HepG2 (cell line): ENCODE results near the gene ENTPD7. TPM values are rescaled to one million over a fixed set of nuclear protein-coding genes. Genes with fewer than 3 reads are reported as not detected.

Experiments
- AHR ChIP-seq: IDR thresholded peaks from 2 replicates; pipeline ENCODE4 v1.6.1; 2018; ENCODE audit warnings: missing genetic modification reagents, missing compliant biosample characterization
- AKAP8 ChIP-seq: sonication (generic); formaldehyde crosslinking; IDR thresholded peaks from 2 replicates; pipeline ENCODE4 v1.5.1; 2020; ENCODE audit warnings: mild to moderate bottlenecking, missing genetic modification reagents
- CERS6 ChIP-seq: sonication (generic); formaldehyde crosslinking; IDR thresholded peaks from 2 replicates; pipeline ENCODE4 v1.5.0; 2020; ENCODE audit warnings: missing genetic modification reagents
- CREB1 ChIP-seq, 2 experiments: fragments of 450-650 bp in 1 of 2; IDR thresholded peaks; 2 replicates each; pipeline ENCODE4 v1.6.1; 2016 to 2017; ENCODE audit warnings: control low read depth in 1 of 2, mild to moderate bottlenecking in 1 of 2, missing compliant biosample characterization in 1 of 2, missing genetic modification characterization in 1 of 2
- CTCF ChIP-seq: sonication (generic); formaldehyde crosslinking; IDR thresholded peaks from 2 replicates; pipeline ENCODE4 v1.5.0; 2020; ENCODE audit warnings: mild to moderate bottlenecking, missing genetic modification reagents, moderate library complexity
- E2F2 ChIP-seq: sonication (generic); formaldehyde crosslinking; IDR thresholded peaks from 2 replicates; pipeline ENCODE4 v1.4.0; 2020; ENCODE audit warnings: missing genetic modification reagents, borderline replicate concordance
- MAX ChIP-seq: IDR thresholded peaks from 2 replicates; pipeline ENCODE4 v1.6.1; 2012; ENCODE audit warnings: inconsistent platforms
- NCOA2 ChIP-seq: sonication (generic); formaldehyde crosslinking; IDR thresholded peaks from 2 replicates; pipeline ENCODE4 v1.8.0; 2022; ENCODE audit warnings: inconsistent platforms
- NR2F1 ChIP-seq, 2 experiments: fragments of 450-650 bp in 1 of 2; formaldehyde crosslinking in 1 of 2; IDR thresholded peaks; 2 replicates each; pipeline versions ENCODE4 v1.5.0 to v1.6.1; 2016 to 2020; ENCODE audit warnings: mild to moderate bottlenecking in 1 of 2, missing compliant biosample characterization in 1 of 2, missing genetic modification reagents in 1 of 2, moderate library complexity in 1 of 2
- RCOR2 ChIP-seq: IDR thresholded peaks from 2 replicates; pipeline ENCODE4 v1.6.1; 2016; ENCODE audit warnings: missing biosample characterization, missing genetic modification reagents
- SP140L ChIP-seq: sonication (generic); formaldehyde crosslinking; IDR thresholded peaks from 2 replicates; pipeline ENCODE4 v1.4.0; 2020; ENCODE audit warnings: missing genetic modification reagents, borderline replicate concordance
- TARDBP ChIP-seq: sonication (generic); formaldehyde crosslinking; IDR thresholded peaks from 2 replicates; pipeline ENCODE4 v1.8.0; 2022; ENCODE audit warnings: mild to moderate bottlenecking, missing genetic modification reagents
- TEAD3 ChIP-seq: optimal IDR thresholded peaks from 2 replicates; pipeline ENCODE3; 2016; ENCODE audit warnings: borderline replicate concordance
- TRIM24 ChIP-seq: sonication (generic); formaldehyde crosslinking; IDR thresholded peaks from 2 replicates; pipeline ENCODE4 v1.8.0; 2022; ENCODE audit warnings: mild to moderate bottlenecking, missing genetic modification reagents
- ZBTB3 ChIP-seq: sonication (generic); formaldehyde crosslinking; IDR thresholded peaks from 2 replicates; pipeline ENCODE4 v1.4.0; 2020; ENCODE audit warnings: low read depth, mild to moderate bottlenecking, moderate library complexity, missing genetic modification reagents, borderline replicate concordance
- ZFP91 ChIP-seq: sonication (generic); formaldehyde crosslinking; IDR thresholded peaks from 2 replicates; pipeline ENCODE4 v1.9.0; 2022; ENCODE audit warnings: missing genetic modification reagents, mild to moderate bottlenecking, borderline replicate concordance
- ZNF17 ChIP-seq: sonication (generic); formaldehyde crosslinking; IDR thresholded peaks from 2 replicates; pipeline ENCODE4 v1.5.0; 2020; ENCODE audit warnings: mild to moderate bottlenecking, missing genetic modification reagents
- ZNF225 ChIP-seq: sonication (generic); formaldehyde crosslinking; IDR thresholded peaks from 2 replicates; pipeline ENCODE4 v1.4.0; 2020; ENCODE audit warnings: mild to moderate bottlenecking, missing genetic modification reagents
- ZNF737 ChIP-seq: sonication (generic); formaldehyde crosslinking; IDR thresholded peaks from 2 replicates; pipeline ENCODE4 v1.5.0; 2020; ENCODE audit warnings: missing genetic modification reagents, mild to moderate bottlenecking, borderline replicate concordance
- ZSCAN22 ChIP-seq: sonication (generic); formaldehyde crosslinking; IDR thresholded peaks from 2 replicates; pipeline ENCODE4 v1.4.0; 2020; ENCODE audit warnings: mild to moderate bottlenecking, missing genetic modification reagents
- polyA plus RNA-seq, 8 experiments: library from polyadenylated mRNA; depleted of rRNA in 3 of 8; stranded (reverse) in 7 of 8; unstranded in 1 of 8; fragments of >200 nt; fragmentation: Illumina TruSeq in 4 of 8; extraction: Trizol in 4 of 8; gene quantifications; 2 replicates each; pipeline versions ENCODE4 v1.2.1 to v1.2.3, GENCODE V29; 2011 to 2016; ENCODE audit warnings: low read depth in 4 of 8, missing spikeins in 1 of 8, mixed read lengths in 1 of 8; ENCODE audit not compliant: insufficient read depth in 1 of 8
- total RNA-seq, 5 experiments: library from RNA; depleted of rRNA; stranded (reverse); fragments of >200 nt; fragmentation: Illumina TruSeq; extraction: Trizol; gene quantifications; 2 replicates each; pipeline ENCODE4 v1.2.3, GENCODE V29; 2016; ENCODE audit warnings: low read depth in 1 of 5

Gene ENTPD7
- total and polyA plus RNA-seq, 2 of the 13 experiments (the other 11 are each of a cell fraction or from before 2014, with no cell fraction given): 7.6 to 36.5 TPM

GRCh38 chr10:99621454-99622251, 37.7 kb upstream of the ENTPD7 start (continued):
- TF ChIP-seq CERS6 (CRISPR knock-in tag): no peak
- TF ChIP-seq NCOA2 (CRISPR knock-in tag): no peak
- no peak for TF ChIP-seq TEAD3 (CRISPR knock-in tag)
- TF ChIP-seq ZBTB3: no peak
- no peak for TF ChIP-seq ZNF737 (CRISPR knock-in tag)
- 0 out of 2 replicates have a peak, but pooled peaks have one; percentile 33 for TF ChIP-seq TRIM24 (CRISPR knock-in tag)
- TF ChIP-seq MAX: no peak
- no peak for TF ChIP-seq ZNF225 (CRISPR knock-in tag)
- 0 out of 2 replicates have a peak, but pooled peaks have one; percentile 26 for TF ChIP-seq AHR (CRISPR knock-in tag)
- TF ChIP-seq AKAP8 (CRISPR knock-in tag): no peak
- TF ChIP-seq ZFP91 (CRISPR knock-in tag): peak; percentile 53
- no peak for TF ChIP-seq CREB1 (IDR thresholded peaks at IDR 0.05)
- no peak; the same call in 1 of the 2 replicates for TF ChIP-seq CREB1 (CRISPR knock-in tag; IDR thresholded peaks at IDR 0.05)
- TF ChIP-seq E2F2 (CRISPR knock-in tag): no peak
- peak; percentile 32; the same call in 1 of the 2 replicates for TF ChIP-seq TARDBP (CRISPR knock-in tag)
- no peak for TF ChIP-seq SP140L (CRISPR knock-in tag)
- TF ChIP-seq CTCF (CRISPR knock-in tag): peak; percentile 2; the same call in 1 of the 2 replicates
- no peak for TF ChIP-seq RCOR2 (CRISPR knock-in tag)
- no peak for TF ChIP-seq NR2F1 (CRISPR knock-in tag; IDR thresholded peaks at IDR 0.05)
- TF ChIP-seq ZNF17 (CRISPR knock-in tag): no peak
- TF ChIP-seq ZSCAN22 (CRISPR knock-in tag): no peak
